ENCODE data around the gene ME3.
A peak's percentile ranks its signal among the peaks of the same experiment; 100 is the strongest.

Gene ME3

DNA sequence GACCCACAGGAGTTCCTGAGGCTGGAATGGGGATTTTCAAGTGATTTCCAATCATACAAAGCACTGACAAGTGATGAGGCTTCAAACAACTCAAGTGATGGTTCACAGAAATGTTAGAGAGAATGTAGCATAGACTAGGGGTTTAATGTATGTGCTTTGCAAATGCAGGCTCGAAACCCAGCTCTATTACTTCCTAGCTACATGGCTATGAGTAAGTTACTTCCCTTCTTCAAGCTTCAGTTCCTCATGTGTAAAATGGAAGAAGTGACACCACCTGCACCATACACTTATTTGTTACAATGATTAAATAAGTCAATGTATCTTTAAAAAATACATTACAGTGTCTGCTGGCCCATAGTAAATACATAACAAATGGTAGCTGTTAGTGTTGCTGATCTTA lies 158.0 kb downstream of the ME3 start:
- Histone ChIP-seq H3K27ac (ENCODE audit: low read depth, low read length, severe bottlenecking) (peak overlapping the region; percentile 83), H3K4me1 (ENCODE audit: control insufficient read depth, insufficient read depth, low read length, poor library complexity, severe bottlenecking) (peaks cover 70% of the 10 kb centered on the region), H3K9me3 (ENCODE audit: control insufficient read depth, low read length) (peaks cover 17% of the 10 kb centered on the region), H3K36me3 (ENCODE audit: control insufficient read depth, insufficient read depth, low read length) (no peaks in the 10 kb centered on the region), H3K4me3 (ENCODE audit: extremely low read depth, insufficient read depth, low read length, poor library complexity, severe bottlenecking) (no peak overlapping the region)
- WGBS, 2 experiments (ENCODE audit: insufficient coverage in 2 of 2) = no CpG with 5 or more reads among the region's 1 CpG

GRCh38 chr11:86513746-86514373 lies 158.6 kb downstream of the ME3 start:
- Histone ChIP-seq H3K9me3 (ENCODE audit: control insufficient read depth, low read length) (peaks cover 17% of the 10 kb centered on the region), H3K4me1 (ENCODE audit: control insufficient read depth, insufficient read depth, low read length, poor library complexity, severe bottlenecking) (peaks cover 68% of the 10 kb centered on the region), H3K4me3 (ENCODE audit: extremely low read depth, insufficient read depth, low read length, poor library complexity, severe bottlenecking) (no peak overlapping the region), H3K27ac (ENCODE audit: low read depth, low read length, severe bottlenecking) (no peak overlapping the region), H3K36me3 (ENCODE audit: control insufficient read depth, insufficient read depth, low read length) (no peaks in the 10 kb centered on the region)
- WGBS, 2 experiments (ENCODE audit: insufficient coverage in 2 of 2) = 100% methylated on average over 1 of the region's 1 CpG; no CpG with 5 or more reads in 1 of the 2 experiments

- no CpG with 5 or more reads among the region's 1 CpG for WGBS, 2 experiments (ENCODE audit: insufficient coverage in 2 of 2)
- peaks cover 17% of the 10 kb centered on the region for H3K9me3 ChIP-seq (ENCODE audit: control insufficient read depth, low read length)
- no peak overlapping the region for H3K4me3 ChIP-seq (ENCODE audit: extremely low read depth, insufficient read depth, low read length, poor library complexity, severe bottlenecking)
- peaks cover 61% of the 10 kb centered on the region for H3K4me1 ChIP-seq (ENCODE audit: control insufficient read depth, insufficient read depth, low read length, poor library complexity, severe bottlenecking)
- no peaks in the 10 kb centered on the region for H3K36me3 ChIP-seq (ENCODE audit: control insufficient read depth, insufficient read depth, low read length)
- H3K27ac ChIP-seq (ENCODE audit: low read depth, low read length, severe bottlenecking) = no peak overlapping the region
These were observed 159.3 kb downstream of the ME3 start for GRCh38 chr11:86513138-86513537.

DNA sequence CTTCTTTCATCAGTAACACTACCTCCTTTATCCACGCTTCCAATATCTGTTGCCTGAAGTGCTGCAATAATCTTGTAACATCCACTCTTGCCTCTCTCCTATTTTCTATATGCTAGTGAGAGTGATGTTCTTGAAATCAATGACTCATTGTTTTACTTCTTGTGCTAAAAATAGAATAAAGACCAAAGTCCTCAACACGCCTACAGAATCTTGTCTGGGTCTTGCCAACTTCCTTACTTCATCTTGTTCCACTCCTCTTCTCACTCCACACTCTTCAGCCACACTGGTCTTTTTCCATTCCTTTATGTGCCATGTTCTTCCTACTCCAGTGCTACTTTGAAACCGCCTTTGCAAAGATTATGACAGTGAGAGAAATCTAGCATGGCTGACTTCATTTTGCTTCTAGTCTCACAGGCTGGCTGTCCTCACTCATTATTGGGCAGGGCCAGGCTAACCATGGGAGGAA lies 161.3 kb downstream of the ME3 start:
- Histone ChIP-seq H3K27ac (ENCODE audit: low read depth, low read length, severe bottlenecking) (peak overlapping the region; percentile 54), H3K4me3 (ENCODE audit: extremely low read depth, insufficient read depth, low read length, poor library complexity, severe bottlenecking) (no peak overlapping the region), H3K9me3 (ENCODE audit: control insufficient read depth, low read length) (peaks cover 17% of the 10 kb centered on the region), H3K4me1 (ENCODE audit: control insufficient read depth, insufficient read depth, low read length, poor library complexity, severe bottlenecking) (peaks cover 41% of the 10 kb centered on the region), H3K36me3 (ENCODE audit: control insufficient read depth, insufficient read depth, low read length) (no peaks in the 10 kb centered on the region)
- WGBS, 2 experiments (ENCODE audit: insufficient coverage in 2 of 2) = 90 to 92% methylated on average over 2 to 3 of the region's 3 CpGs

GRCh38 chr11:86510674-86511073 lies 161.7 kb downstream of the ME3 start:
- Histone ChIP-seq H3K4me1 (ENCODE audit: control insufficient read depth, insufficient read depth, low read length, poor library complexity, severe bottlenecking) (peaks cover 37% of the 10 kb centered on the region), H3K9me3 (ENCODE audit: control insufficient read depth, low read length) (peaks cover 17% of the 10 kb centered on the region), H3K36me3 (ENCODE audit: control insufficient read depth, insufficient read depth, low read length) (no peaks in the 10 kb centered on the region), H3K4me3 (ENCODE audit: extremely low read depth, insufficient read depth, low read length, poor library complexity, severe bottlenecking) (no peak overlapping the region), H3K27ac (ENCODE audit: low read depth, low read length, severe bottlenecking) (no peak overlapping the region)
- WGBS, 2 experiments (ENCODE audit: insufficient coverage in 2 of 2) = 88 to 90% methylated on average over 3 of the region's 3 CpGs

DNA sequence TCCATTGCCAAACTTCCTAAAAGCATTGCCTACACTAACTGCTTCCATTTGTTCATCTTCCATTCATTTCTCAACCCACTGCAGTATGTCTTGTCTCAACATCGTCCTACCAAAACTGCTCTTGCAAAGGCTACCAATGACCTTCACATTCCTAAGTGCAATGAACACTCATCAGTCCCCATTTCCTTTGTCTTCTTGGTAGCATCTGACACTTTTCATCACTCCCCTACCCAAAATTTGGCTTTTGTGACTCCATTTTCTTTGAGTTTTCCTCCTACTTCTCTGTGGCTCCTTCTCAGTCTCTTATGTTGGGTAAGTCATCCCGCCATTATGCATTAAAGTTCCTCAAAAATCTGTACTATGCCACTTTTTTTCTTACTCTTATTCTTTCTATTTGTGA lies 162.3 kb downstream of the ME3 start:
- Histone ChIP-seq H3K4me1 (ENCODE audit: control insufficient read depth, insufficient read depth, low read length, poor library complexity, severe bottlenecking) (peaks cover 32% of the 10 kb centered on the region), H3K36me3 (ENCODE audit: control insufficient read depth, insufficient read depth, low read length) (no peaks in the 10 kb centered on the region), H3K9me3 (ENCODE audit: control insufficient read depth, low read length) (peaks cover 17% of the 10 kb centered on the region), H3K27ac (ENCODE audit: low read depth, low read length, severe bottlenecking) (no peak overlapping the region), H3K4me3 (ENCODE audit: extremely low read depth, insufficient read depth, low read length, poor library complexity, severe bottlenecking) (no peak overlapping the region)
- 100% methylated on average over 2 of the region's 2 CpGs for WGBS, 2 experiments (ENCODE audit: insufficient coverage in 2 of 2)

DNA sequence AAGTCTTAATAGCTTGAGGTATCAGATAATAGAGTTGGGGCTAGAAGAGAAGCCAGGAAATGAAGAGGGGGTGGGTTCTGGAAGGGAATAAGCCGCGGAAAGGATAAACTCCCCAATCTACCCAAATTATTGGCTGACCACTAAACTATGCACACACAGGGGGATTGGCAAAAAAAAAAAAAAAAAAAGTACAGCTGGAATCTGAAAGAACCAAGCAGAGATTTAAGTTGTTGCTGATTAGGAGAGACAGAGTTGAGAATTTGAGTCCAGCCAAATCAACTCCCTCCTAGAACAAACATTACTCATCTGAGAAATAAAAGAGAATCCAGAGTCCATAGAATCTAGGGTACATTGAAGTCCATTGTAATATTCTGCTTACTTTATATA lies 162.8 kb downstream of the ME3 start:
- H3K4me1 ChIP-seq (ENCODE audit: control insufficient read depth, insufficient read depth, low read length, poor library complexity, severe bottlenecking) = peaks cover 26% of the 10 kb centered on the region
- no peaks in the 10 kb centered on the region for H3K36me3 ChIP-seq (ENCODE audit: control insufficient read depth, insufficient read depth, low read length)
- H3K4me3 ChIP-seq (ENCODE audit: extremely low read depth, insufficient read depth, low read length, poor library complexity, severe bottlenecking) = no peak overlapping the region
- WGBS, 2 experiments (ENCODE audit: insufficient coverage in 2 of 2) = no CpG with 5 or more reads among the region's 2 CpGs
- H3K27ac ChIP-seq (ENCODE audit: low read depth, low read length, severe bottlenecking) = no peak overlapping the region
- H3K9me3 ChIP-seq (ENCODE audit: control insufficient read depth, low read length) = peaks cover 17% of the 10 kb centered on the region

DNA sequence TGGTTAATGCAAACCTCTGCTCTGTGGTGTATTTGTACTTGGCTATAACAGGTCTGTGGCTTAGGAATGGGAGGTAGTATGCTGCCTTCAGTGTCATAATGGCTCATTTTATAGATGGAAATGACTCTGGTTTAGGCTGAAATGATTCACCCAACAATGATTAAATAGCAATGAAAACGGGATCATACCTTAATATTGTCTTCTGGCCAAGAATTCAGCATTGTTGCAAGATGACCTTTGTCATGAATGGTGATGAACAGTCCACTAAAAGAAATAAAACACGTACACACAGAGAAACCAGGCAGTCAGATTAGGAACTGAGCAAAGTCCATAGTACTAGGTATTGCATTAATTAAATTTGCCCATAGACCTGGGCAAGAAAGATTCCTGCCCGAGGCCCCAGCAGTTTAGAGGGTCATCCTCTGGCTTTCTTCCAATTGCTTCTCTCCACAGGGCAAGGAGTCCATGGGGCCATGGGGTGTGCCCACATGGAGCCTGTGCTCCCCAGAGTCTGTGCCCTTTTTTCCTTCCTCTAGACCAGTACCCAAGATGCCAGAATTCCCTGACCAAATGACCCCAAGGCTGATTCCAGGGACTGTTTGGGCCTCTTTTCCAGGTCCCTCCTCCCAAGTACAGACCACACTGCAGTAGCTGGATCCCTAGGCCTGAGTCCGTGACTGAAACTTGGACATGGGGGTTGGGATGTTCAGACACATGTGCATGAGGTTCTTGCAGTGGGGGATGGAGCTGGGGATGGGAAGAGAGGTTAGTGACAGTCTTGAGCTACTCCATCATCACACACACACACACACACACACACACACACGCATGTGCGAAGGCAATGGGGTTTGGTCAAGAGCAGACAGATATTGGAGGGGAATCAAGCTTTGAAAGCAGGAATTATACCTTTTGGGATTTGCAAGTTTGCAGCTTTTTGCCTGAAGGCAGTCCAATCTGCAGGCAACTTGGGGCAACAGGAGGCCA lies 163.5 kb downstream of the ME3 start:
- H3K4me3 ChIP-seq (ENCODE audit: extremely low read depth, insufficient read depth, low read length, poor library complexity, severe bottlenecking) = no peak overlapping the region
- peaks cover 17% of the 10 kb centered on the region for H3K9me3 ChIP-seq (ENCODE audit: control insufficient read depth, low read length)
- H3K27ac ChIP-seq (ENCODE audit: low read depth, low read length, severe bottlenecking) = no peak overlapping the region
- peaks cover 20% of the 10 kb centered on the region for H3K4me1 ChIP-seq (ENCODE audit: control insufficient read depth, insufficient read depth, low read length, poor library complexity, severe bottlenecking)
- no peaks in the 10 kb centered on the region for H3K36me3 ChIP-seq (ENCODE audit: control insufficient read depth, insufficient read depth, low read length)
- 91 to 95% methylated on average over 2 to 3 of the region's 6 CpGs for WGBS, 2 experiments (ENCODE audit: insufficient coverage in 2 of 2)

DNA sequence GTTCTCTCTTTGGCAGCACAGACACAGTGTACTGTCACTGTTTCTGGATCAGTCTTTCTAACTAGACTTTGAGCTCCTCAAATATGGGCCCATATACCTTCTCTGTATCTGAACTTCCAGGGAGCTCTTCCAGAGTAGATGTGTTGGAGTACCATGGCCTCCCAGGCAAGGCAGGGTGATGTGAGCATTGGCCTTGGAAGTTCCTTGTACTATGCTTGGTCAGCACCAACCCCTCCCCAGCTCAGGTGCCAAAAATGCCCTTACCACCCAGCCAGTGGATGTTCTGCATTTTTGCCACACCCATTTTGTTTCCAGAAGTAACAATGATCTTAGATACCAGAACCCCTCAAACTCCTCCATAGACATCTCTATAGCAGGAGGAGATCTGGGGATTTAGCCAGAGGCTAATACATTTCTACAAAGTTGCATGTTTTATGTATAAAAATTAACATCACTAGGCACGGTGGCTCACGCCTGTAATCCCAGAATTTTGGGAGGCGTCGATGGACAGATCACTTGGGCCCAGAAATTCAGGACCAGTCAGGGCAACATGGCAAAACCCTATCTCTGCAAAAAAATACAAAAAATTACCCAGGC lies 165.1 kb downstream of the ME3 start:
- Histone ChIP-seq H3K4me3 (ENCODE audit: extremely low read depth, insufficient read depth, low read length, poor library complexity, severe bottlenecking) (no peak overlapping the region), H3K36me3 (ENCODE audit: control insufficient read depth, insufficient read depth, low read length) (no peaks in the 10 kb centered on the region), H3K27ac (ENCODE audit: low read depth, low read length, severe bottlenecking) (no peak overlapping the region), H3K9me3 (ENCODE audit: control insufficient read depth, low read length) (peaks cover 12% of the 10 kb centered on the region), H3K4me1 (ENCODE audit: control insufficient read depth, insufficient read depth, low read length, poor library complexity, severe bottlenecking) (peaks cover 16% of the 10 kb centered on the region)
- 95 to 100% methylated on average over 2 to 4 of the region's 4 CpGs for WGBS, 2 experiments (ENCODE audit: insufficient coverage in 2 of 2)

DNA sequence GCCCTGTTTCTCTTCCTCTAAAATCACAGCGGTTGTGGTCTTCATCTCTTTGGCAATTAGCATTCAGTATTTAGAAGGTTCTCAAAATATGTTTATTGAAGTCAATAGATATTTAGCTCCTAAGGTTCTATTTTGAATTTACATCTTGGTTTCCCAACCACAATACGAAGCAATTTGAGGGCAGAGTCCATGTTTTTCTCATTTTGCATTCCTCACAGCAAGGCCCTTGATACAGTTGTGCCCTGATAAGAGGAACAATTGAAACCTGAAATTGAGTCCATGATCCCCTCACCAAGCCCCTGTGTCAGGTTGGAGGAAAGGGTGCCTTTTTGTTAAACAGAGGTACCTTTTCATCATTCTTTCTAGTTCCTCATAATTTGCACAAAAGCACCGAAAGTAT lies 166.2 kb downstream of the ME3 start:
- Histone ChIP-seq H3K27ac (ENCODE audit: low read depth, low read length, severe bottlenecking) (no peak overlapping the region), H3K4me1 (ENCODE audit: control insufficient read depth, insufficient read depth, low read length, poor library complexity, severe bottlenecking) (peaks cover 10% of the 10 kb centered on the region), H3K36me3 (ENCODE audit: control insufficient read depth, insufficient read depth, low read length) (no peaks in the 10 kb centered on the region), H3K4me3 (ENCODE audit: extremely low read depth, insufficient read depth, low read length, poor library complexity, severe bottlenecking) (no peak overlapping the region), H3K9me3 (ENCODE audit: control insufficient read depth, low read length) (peaks cover 1% of the 10 kb centered on the region)
- 100% methylated on average over 1 to 2 of the region's 3 CpGs for WGBS, 2 experiments (ENCODE audit: insufficient coverage in 2 of 2)

All from mesodermal cell (in vitro differentiated cells).